B cell (primary cell): Measurements from ENCODE around the gene MRPS12. TPM values are rescaled to one million over a fixed set of nuclear protein-coding genes. Genes with fewer than 3 reads are reported as not detected.

ENCODE experiments used
- ATAC-seq: fragments of 200-7000 bp; cut with Tn5 transposase; one replicate; pipeline ENCODE4 v1.10.0; 2021; ENCODE audit warnings: low read depth, mild to moderate bottlenecking, moderate number of reproducible peaks, moderate library complexity
- CTCF ChIA-PET: fragments of 350-600 bp; sonication (Branson Sonifier 250); formaldehyde crosslinking; loops from one replicate; lab custom pipeline; 2021; ENCODE audit warnings: antibody characterized with exemption, inconsistent platforms; lab: Charles Lee
- POLR2A ChIA-PET: fragments of 350-600 bp; sonication (Branson Sonifier 250); formaldehyde crosslinking; loops from one replicate; lab custom pipeline; 2021; ENCODE audit warnings: antibody characterized with exemption; lab: Charles Lee
- DNase-seq: peaks from one replicate; pipeline ENCODE4 v3.0.0; 2013
- H2AFZ ChIP-seq: 2 replicates; pipeline ENCODE4 v1.6.1; 2012; ENCODE audit warnings: mild to moderate bottlenecking, low read depth, low read length; ENCODE audit not compliant: insufficient read depth, poor library complexity, severe bottlenecking
- H3K27ac ChIP-seq, 2 donors: 1 replicate in 1 of 2; 2 replicates in 1 of 2; pipeline ENCODE4 v1.5.1; 2012 to 2013; ENCODE audit warnings: low read length in 2 of 2, mild to moderate bottlenecking in 2 of 2, moderate library complexity in 1 of 2
- H3K27me3 ChIP-seq, 4 experiments: fragments of 200-600 bp in 1 of 4; sonication (generic) in 1 of 4; replicated peaks in 1 of 4; 1 replicate in 2 of 4; 2 replicates in 2 of 4; pipeline versions ENCODE4 v1.6.1 to v1.7.0; 2013 to 2016; ENCODE audit warnings: low read length in 3 of 4, mild to moderate bottlenecking in 2 of 4, mixed read lengths in 1 of 4, moderate library complexity in 1 of 4; ENCODE audit not compliant: insufficient read depth in 4 of 4, control insufficient read depth in 3 of 4; ENCODE audit errors: control extremely low read depth in 1 of 4
- H3K36me3 ChIP-seq, 2 experiments: replicated peaks in 1 of 2; 1 replicate in 1 of 2; 2 replicates in 1 of 2; pipeline versions ENCODE4 v1.6.1 to v1.7.1; 2013; ENCODE audit warnings: low read length in 1 of 2; ENCODE audit not compliant: insufficient read depth in 2 of 2, control insufficient read depth in 1 of 2; ENCODE audit errors: control extremely low read depth in 1 of 2, extremely low read depth in 1 of 2
- H3K4me1 ChIP-seq, 2 donors: fragments of 200-600 bp in 1 of 2; sonication (generic) in 1 of 2; 1 replicate in 1 of 2; 2 replicates in 1 of 2; pipeline versions ENCODE4 v1.5.1 to v1.6.1; 2013 to 2017; ENCODE audit warnings: low read length in 2 of 2; ENCODE audit not compliant: control insufficient read depth in 2 of 2, insufficient read depth in 2 of 2
- H3K4me2 ChIP-seq: replicated peaks from 2 replicates; pipeline ENCODE3; 2012; ENCODE audit warnings: mild to moderate bottlenecking, low read depth, low read length; ENCODE audit not compliant: poor library complexity, severe bottlenecking
- H3K4me3 ChIP-seq, 5 experiments: fragments of 200-600 bp in 1 of 5; sonication (generic) in 1 of 5; 1 replicate in 3 of 5; 2 replicates in 2 of 5; pipeline versions ENCODE4 v1.5.1 to v1.7.0; 2011 to 2016; ENCODE audit warnings: low read length in 4 of 5, mild to moderate bottlenecking in 4 of 5, low read depth in 2 of 5, control low read depth in 1 of 5, moderate library complexity in 1 of 5; ENCODE audit not compliant: insufficient read depth in 1 of 5; ENCODE audit errors: control extremely low read depth in 1 of 5, extremely low read depth in 1 of 5
- H3K79me2 ChIP-seq: fragments of 200-600 bp; sonication (generic); one replicate; pipeline ENCODE4 v1.6.0; 2016; ENCODE audit warnings: low read length; ENCODE audit not compliant: control insufficient read depth, insufficient read depth
- H3K9ac ChIP-seq: fragments of 200-600 bp; sonication (generic); 2 replicates; pipeline ENCODE4 v1.6.1; 2017; ENCODE audit warnings: mild to moderate bottlenecking, low read length, moderate library complexity
- H3K9me3 ChIP-seq, 3 donors: one replicate each; pipeline versions ENCODE4 v1.6.1 to v1.7.1; 2013; ENCODE audit warnings: low read length in 2 of 3; ENCODE audit not compliant: control insufficient read depth in 2 of 3, insufficient read depth in 1 of 3; ENCODE audit errors: control extremely low read depth in 1 of 3
- H4K20me1 ChIP-seq: 2 replicates; pipeline ENCODE4 v1.6.0; 2012; ENCODE audit warnings: mild to moderate bottlenecking, low read length; ENCODE audit not compliant: insufficient read depth, control insufficient read depth, poor library complexity, severe bottlenecking
- H3K27ac Mint-ChIP-seq: one replicate; pipeline ENCODE4 v1.8.0; 2021; ENCODE audit warnings: mixed read lengths
- H3K27me3 Mint-ChIP-seq: one replicate; pipeline ENCODE4 v1.8.0; 2021; ENCODE audit warnings: mixed read lengths
- H3K4me1 Mint-ChIP-seq: one replicate; pipeline ENCODE4 v1.8.0; 2021; ENCODE audit warnings: mixed read lengths
- H3K4me3 Mint-ChIP-seq: one replicate; pipeline ENCODE4 v1.8.0; 2021; ENCODE audit warnings: mixed read lengths
- H3K9me3 Mint-ChIP-seq: one replicate; pipeline ENCODE4 v1.8.0; 2022; ENCODE audit warnings: mixed read lengths; ENCODE audit not compliant: insufficient read depth
- EZH2 ChIP-seq: IDR thresholded peaks from 2 replicates; pipeline ENCODE4 v1.6.1; 2012; ENCODE audit warnings: borderline replicate concordance, low read depth, mild to moderate bottlenecking, moderate library complexity, low read length; ENCODE audit not compliant: insufficient read depth, poor library complexity, severe bottlenecking
- WGBS: methylation state at CpG from one replicate; pipeline ENCODE4 v1.1.5; 2013; ENCODE audit warnings: missing lambda C conversion rate; ENCODE audit not compliant: insufficient coverage; 5-methylcytosine and 5-hydroxymethylcytosine counted together
- intact Hi-C: fragments of 100-400 bp; cut with micrococcal nuclease; formaldehyde crosslinking; loops from one replicate; pipeline ENCODE4 v1.10.0; 2022
- polyA plus RNA-seq: library from polyadenylated mRNA; depleted of rRNA; stranded (reverse); fragments of >200 nt; gene quantifications from 2 replicates; pipeline ENCODE4 v1.2.3, GENCODE V29; 2012
- total RNA-seq, 2 donors: library from RNA; stranded (reverse); fragments of 120-200 nt in 1 of 2; gene quantifications; 1 replicate in 1 of 2; 2 replicates in 1 of 2; pipeline versions ENCODE4 v1.2.3 to v1.2.4, GENCODE V29; 2013 to 2022
- TF ChIP-seq, protein P1 (sequence below): fragments of 200-600 bp; IDR thresholded peaks from one replicate; pipeline ENCODE4 v1.8.0; 2022; ENCODE audit warnings: antibody characterized with exemption, mild to moderate bottlenecking

The MRPS12 gene
- total and polyA plus RNA-seq, 2 donors (not counting 1 experiment from before 2014, with no cell fraction given), result 27.0 to 30.3 TPM

DNA sequence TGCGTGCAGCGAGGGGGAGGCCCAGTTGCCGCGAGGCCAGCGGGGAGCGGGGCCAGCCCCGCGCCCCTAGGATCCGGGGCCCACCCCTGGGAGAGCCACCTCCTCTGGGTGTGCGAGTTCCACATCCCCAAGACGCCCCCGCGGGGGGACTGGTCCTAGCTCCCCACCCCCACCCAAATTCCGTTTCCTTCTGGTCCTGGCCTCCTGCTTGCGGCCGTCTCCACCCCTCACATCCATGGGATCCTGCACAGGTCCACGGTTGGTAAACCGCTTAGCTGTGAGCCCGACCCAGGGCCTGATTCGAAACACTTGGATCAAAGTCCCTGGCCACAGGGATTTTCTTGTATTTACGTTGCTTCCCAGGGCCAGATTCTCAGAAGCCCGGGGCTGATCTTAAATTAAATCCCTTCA is 45.1 kb downstream of the MRPS12 start:
- intact Hi-C loops, result no loop called here
- TF ChIP-seq, protein P1, sequence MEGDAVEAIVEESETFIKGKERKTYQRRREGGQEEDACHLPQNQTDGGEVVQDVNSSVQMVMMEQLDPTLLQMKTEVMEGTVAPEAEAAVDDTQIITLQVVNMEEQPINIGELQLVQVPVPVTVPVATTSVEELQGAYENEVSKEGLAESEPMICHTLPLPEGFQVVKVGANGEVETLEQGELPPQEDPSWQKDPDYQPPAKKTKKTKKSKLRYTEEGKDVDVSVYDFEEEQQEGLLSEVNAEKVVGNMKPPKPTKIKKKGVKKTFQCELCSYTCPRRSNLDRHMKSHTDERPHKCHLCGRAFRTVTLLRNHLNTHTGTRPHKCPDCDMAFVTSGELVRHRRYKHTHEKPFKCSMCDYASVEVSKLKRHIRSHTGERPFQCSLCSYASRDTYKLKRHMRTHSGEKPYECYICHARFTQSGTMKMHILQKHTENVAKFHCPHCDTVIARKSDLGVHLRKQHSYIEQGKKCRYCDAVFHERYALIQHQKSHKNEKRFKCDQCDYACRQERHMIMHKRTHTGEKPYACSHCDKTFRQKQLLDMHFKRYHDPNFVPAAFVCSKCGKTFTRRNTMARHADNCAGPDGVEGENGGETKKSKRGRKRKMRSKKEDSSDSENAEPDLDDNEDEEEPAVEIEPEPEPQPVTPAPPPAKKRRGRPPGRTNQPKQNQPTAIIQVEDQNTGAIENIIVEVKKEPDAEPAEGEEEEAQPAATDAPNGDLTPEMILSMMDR, result no peak
- no peak for TF ChIP-seq EZH2
- peaks cover 0 to 21% (median 5%) of the 10 kb centered on the region in 3 donors for H3K9me3 ChIP-seq
- H3K27me3 ChIP-seq, result peaks cover 0 to 19% (median 12%) of the 10 kb centered on the region in 4 experiments
- H2AFZ ChIP-seq, result no peak overlapping the region
- H3K79me2 ChIP-seq, result no peaks in the 10 kb centered on the region
- no peak overlapping the region for H3K27ac ChIP-seq
- H3K4me3 ChIP-seq, result no peak overlapping the region
- Mint-ChIP-seq H3K4me1 (peaks cover 12% of the 10 kb centered on the region), H3K4me3 (peak overlapping the region; percentile 59), H3K27ac (no peak overlapping the region), H3K27me3 (peaks cover 40% of the 10 kb centered on the region), H3K9me3 (peaks cover 4% of the 10 kb centered on the region)
- CTCF ChIA-PET, result no interaction called here
- ATAC-seq (no peak), DNase-seq (no peak)
- H3K9ac ChIP-seq, result no peak overlapping the region
- H3K4me2 ChIP-seq, result peak overlapping the region; percentile 33
- H4K20me1 ChIP-seq, result no peaks in the 10 kb centered on the region
- POLR2A ChIA-PET, result no interaction called here
- H3K4me1 ChIP-seq, result peaks cover 0 to 3% of the 10 kb centered on the region in 2 donors
- WGBS, result 33% methylated on average over 14 of the region's 22 CpGs
- H3K36me3 ChIP-seq, result no peaks in the 10 kb centered on the region

GRCh38 chr19:38977445-38978325 is 46.9 kb downstream of the MRPS12 start:
- intact Hi-C loops, result no loop called here
- Histone ChIP-seq H3K27ac (no peak overlapping the region), H2AFZ (no peak overlapping the region), H3K9me3 (peaks cover 0 to 26% (median 8%) of the 10 kb centered on the region in 3 donors), H3K4me3 (no peak overlapping the region), H3K9ac (no peak overlapping the region), H3K36me3 (no peaks in the 10 kb centered on the region), H3K27me3 (peaks cover 0 to 19% (median 12%) of the 10 kb centered on the region in 4 experiments), H4K20me1 (no peaks in the 10 kb centered on the region), H3K79me2 (no peaks in the 10 kb centered on the region), H3K4me2 (no peak overlapping the region), H3K4me1 (peaks cover 0 to 3% of the 10 kb centered on the region in 2 donors)
- ATAC-seq, result no peak
- Mint-ChIP-seq H3K4me1 (peaks cover 12% of the 10 kb centered on the region), H3K27ac (no peak overlapping the region), H3K4me3 (no peak overlapping the region), H3K9me3 (peaks cover 5% of the 10 kb centered on the region), H3K27me3 (peaks cover 40% of the 10 kb centered on the region)
- 23% methylated on average over 7 of the region's 15 CpGs for WGBS
- TF ChIP-seq EZH2, result no peak
- TF ChIP-seq, protein P1, result no peak
- CTCF ChIA-PET, result no interaction called here
- POLR2A ChIA-PET, result no interaction called here
- no peak for DNase-seq
